Keratinocyte (primary cell): ENCODE measurements around the gene TP53BP2. TPM values are rescaled to one million over a fixed set of nuclear protein-coding genes. Genes with fewer than 3 reads are reported as not detected.

Source experiments
- DNase-seq: peaks from one replicate; pipeline ENCODE4 v3.0.0-alpha.2; 2011; ENCODE audit warnings: low read depth, missing footprints, low spot score
- FAIRE-seq: peaks from 2 replicates; lab custom pipeline; 2011; peaks lifted over from hg19 to GRCh38; lab: Jason Lieb, UNC
- H2AFZ ChIP-seq: 2 replicates; pipeline ENCODE4 v1.6.0; 2012; ENCODE audit warnings: low read length, control low read depth, inconsistent platforms; ENCODE audit not compliant: control insufficient read depth
- H3K27ac ChIP-seq: 2 replicates; pipeline ENCODE4 v1.5.1; 2011; ENCODE audit warnings: low read length; ENCODE audit not compliant: control insufficient read depth, insufficient read depth
- H3K27me3 ChIP-seq: 3 replicates; pipeline ENCODE4 v1.6.0; 2011; ENCODE audit warnings: low read length; ENCODE audit not compliant: control insufficient read depth, insufficient read depth; ENCODE audit errors: extremely low read depth
- H3K36me3 ChIP-seq, 2 experiments: 2 replicates in 1 of 2; 3 replicates in 1 of 2; pipeline ENCODE4 v1.5.1; 2011; ENCODE audit warnings: low read length in 2 of 2, mild to moderate bottlenecking in 1 of 2; ENCODE audit not compliant: control insufficient read depth in 2 of 2, insufficient read depth in 2 of 2; ENCODE audit errors: extremely low read depth in 1 of 2
- H3K4me1 ChIP-seq: 3 replicates; pipeline ENCODE4 v1.5.1; 2011; ENCODE audit warnings: low read length; ENCODE audit not compliant: control insufficient read depth, insufficient read depth; ENCODE audit errors: extremely low read depth
- H3K4me2 ChIP-seq: 3 replicates; pipeline ENCODE4 v1.6.0; 2011; ENCODE audit warnings: low read depth, low read length; ENCODE audit not compliant: control insufficient read depth, insufficient read depth; ENCODE audit errors: extremely low read depth
- H3K4me3 ChIP-seq, 3 experiments: fragments of 200-600 bp in 1 of 3; sonication (generic) in 1 of 3; 2 replicates in 2 of 3; 3 replicates in 1 of 3; pipeline ENCODE4 v1.5.1; 2011 to 2016; ENCODE audit warnings: low read length in 3 of 3, mild to moderate bottlenecking in 3 of 3, control low read depth in 2 of 3, inconsistent platforms in 1 of 3, low read depth in 1 of 3, mixed read lengths in 1 of 3, mixed run types in 1 of 3, moderate library complexity in 1 of 3; ENCODE audit not compliant: control insufficient read depth in 2 of 3, insufficient read depth in 2 of 3; ENCODE audit errors: extremely low read depth in 1 of 3
- H3K79me2 ChIP-seq: 2 replicates; pipeline ENCODE4 v1.6.0; 2012; ENCODE audit warnings: low read length; ENCODE audit not compliant: control insufficient read depth, insufficient read depth
- H3K9ac ChIP-seq: 3 replicates; pipeline ENCODE4 v1.6.0; 2011; ENCODE audit warnings: low read length; ENCODE audit not compliant: control insufficient read depth, insufficient read depth; ENCODE audit errors: extremely low read depth
- H3K9me1 ChIP-seq: 3 replicates; pipeline ENCODE4 v1.6.0; 2011; ENCODE audit warnings: low read length; ENCODE audit not compliant: control insufficient read depth, insufficient read depth; ENCODE audit errors: extremely low read depth
- H3K9me3 ChIP-seq: 2 replicates; pipeline ENCODE4 v1.5.1; 2012; ENCODE audit warnings: low read depth, low read length; ENCODE audit not compliant: control insufficient read depth
- H4K20me1 ChIP-seq: 3 replicates; pipeline ENCODE4 v1.6.0; 2011; ENCODE audit warnings: low read length; ENCODE audit not compliant: control insufficient read depth, insufficient read depth; ENCODE audit errors: extremely low read depth
- CTCF ChIP-seq, 3 experiments: IDR thresholded peaks in 1 of 3; conservative IDR thresholded peaks in 1 of 3; optimal IDR thresholded peaks in 1 of 3; 2 replicates in 2 of 3; 3 replicates in 1 of 3; pipeline versions ENCODE3 to v1.5.1; 2011; ENCODE audit warnings: low read length in 3 of 3, mild to moderate bottlenecking in 3 of 3, moderate library complexity in 2 of 3, control low read depth in 1 of 3, inconsistent platforms in 1 of 3; ENCODE audit not compliant: insufficient read depth in 2 of 3; ENCODE audit errors: extremely low read depth in 1 of 3
- EZH2 ChIP-seq: IDR thresholded peaks from one replicate; pipeline ENCODE4 v1.6.1; 2012; ENCODE audit warnings: inconsistent platforms, mild to moderate bottlenecking, low read length, moderate library complexity
- dilution Hi-C: fragments of 300-500 bp; cut with MboI; formaldehyde crosslinking; loops from one replicate; pipeline ENCODE4 v1.7.0; 2020; ENCODE audit warnings: low sequenced_read_pairs; ENCODE audit not compliant: extremely low pct_ligation_motif_present
- polyA plus RNA-seq, 5 experiments: library from polyadenylated mRNA; depleted of rRNA in 3 of 5; stranded (reverse) in 3 of 5; stranded (forward) in 1 of 5; unstranded in 1 of 5; fragments of >200 nt; gene quantifications; 1 replicate in 1 of 5; 2 replicates in 3 of 5; 3 replicates in 1 of 5; pipeline versions ENCODE4 v1.2.1 to v1.2.3, GENCODE V29; 2011 to 2012; ENCODE audit warnings: missing spikeins in 2 of 5, low read depth in 1 of 5, low replicate concordance in 1 of 5

The TP53BP2 gene
- polyA plus RNA-seq, 1 donor (not counting 4 experiments of a cell fraction or from before 2014, with no cell fraction given): 22.5 TPM

GRCh38 chr1:223796210-223796609 is 49.5 kb downstream of the TP53BP2 start:
- H4K20me1 ChIP-seq: no peaks in the 10 kb centered on the region
- H3K27ac ChIP-seq: no peak overlapping the region
- FAIRE-seq (no peak), DNase-seq (no peak)
- no peaks in the 10 kb centered on the region for H3K27me3 ChIP-seq
- H2AFZ ChIP-seq: no peak overlapping the region
- no peaks in the 10 kb centered on the region for H3K9me1 ChIP-seq
- H3K9ac ChIP-seq: no peak overlapping the region
- no peaks in the 10 kb centered on the region for H3K79me2 ChIP-seq
- no peaks in the 10 kb centered on the region for H3K4me1 ChIP-seq
- no peaks in the 10 kb centered on the region for H3K9me3 ChIP-seq
- dilution Hi-C loops: no loop called here
- no peak for TF ChIP-seq EZH2
- TF ChIP-seq CTCF (optimal IDR thresholded peaks at IDR 0.05 in 1 of 3, IDR thresholded peaks at IDR 0.05 in 1 of 3, conservative IDR thresholded peaks at IDR 0.05 in 1 of 3; ENCODE audit: extremely low read depth in 1 of 3, insufficient read depth in 2 of 3, low read length in 3 of 3): no peak
- peaks cover 11 to 21% of the 10 kb centered on the region in 2 experiments for H3K36me3 ChIP-seq
- no peak overlapping the region for H3K4me2 ChIP-seq
- H3K4me3 ChIP-seq: no peak overlapping the region

- H3K27ac ChIP-seq: no peak overlapping the region
- no peaks in the 10 kb centered on the region for H3K9me1 ChIP-seq
- no peaks in the 10 kb centered on the region for H3K79me2 ChIP-seq
- no peaks in the 10 kb centered on the region for H3K27me3 ChIP-seq
- dilution Hi-C loops: no loop called here
- H3K36me3 ChIP-seq: peaks cover 11 to 17% of the 10 kb centered on the region in 2 experiments
- FAIRE-seq (no peak), DNase-seq (no peak)
- TF ChIP-seq CTCF (optimal IDR thresholded peaks at IDR 0.05 in 1 of 3, IDR thresholded peaks at IDR 0.05 in 1 of 3, conservative IDR thresholded peaks at IDR 0.05 in 1 of 3; ENCODE audit: extremely low read depth in 1 of 3, insufficient read depth in 2 of 3, low read length in 3 of 3): no peak
- no peak for TF ChIP-seq EZH2
- H3K4me3 ChIP-seq: no peak overlapping the region
- no peaks in the 10 kb centered on the region for H4K20me1 ChIP-seq
- H3K9me3 ChIP-seq: no peaks in the 10 kb centered on the region
- no peak overlapping the region for H2AFZ ChIP-seq
- H3K4me2 ChIP-seq: no peak overlapping the region
- H3K9ac ChIP-seq: no peak overlapping the region
- H3K4me1 ChIP-seq: no peaks in the 10 kb centered on the region
Measured at GRCh38 chr1:223794136-223794880, 51.4 kb downstream of the TP53BP2 start.
